T-helper 2 cell (primary cell): Measurements from ENCODE around the gene CST7.
"Not testable (repeated sequence)": the region's sequence is repeated elsewhere in the genome, so short reads cannot be mapped to it uniquely, and the experiment has no call there.

Experiments used
- DNase-seq, 5 experiments: peaks; one replicate each; pipeline versions ENCODE4 v3.0.0 to v3.0.0-alpha.2; 2012 to 2022
- total RNA-seq, 2 donors: gene quantifications; one replicate each; lab custom pipeline; 2026; lab: John Stamatoyannopoulos, UW

Gene CST7
- total RNA-seq: 5.3 to 13.3 reads per million in 2 donors

GRCh38 chr20:24948939-24949679, at the start of gene CST7:
Gene CST7 (plus strand): TSS chr20:24949269. CDS start chr20:24949506, 237 bp downstream.
- peak in 4 of 5 experiments; percentile 62 to 98 (median 82) for DNase-seq

GRCh38 chr20:24906806-24907205, 42.3 kb upstream of the CST7 start:
- DNase-seq: no peak

- DNase-seq: no peak
Measured at GRCh38 chr20:24908642-24909041, 40.4 kb upstream of the CST7 start.

GRCh38 chr20:24909086-24909780, 39.8 kb upstream of the CST7 start:
- no peak for DNase-seq

- no peak for DNase-seq
Measured at GRCh38 chr20:24909861-24910260, 39.2 kb upstream of the CST7 start.

- DNase-seq: no peak
Measured at GRCh38 chr20:24910461-24910860, 38.6 kb upstream of the CST7 start.

GRCh38 chr20:24911461-24911860, 37.6 kb upstream of the CST7 start:
- DNase-seq: no peak

GRCh38 chr20:24912397-24913075, 36.5 kb upstream of the CST7 start:
- no peak for DNase-seq

GRCh38 chr20:24913076-24913628, 35.9 kb upstream of the CST7 start:
- no peak for DNase-seq

- DNase-seq: no peak
Measured at GRCh38 chr20:24914388-24915241, 34.5 kb upstream of the CST7 start.

GRCh38 chr20:24915440-24915839, 33.6 kb upstream of the CST7 start:
- DNase-seq: no peak

- no peak for DNase-seq
Measured at GRCh38 chr20:24915892-24916291, 33.2 kb upstream of the CST7 start.

GRCh38 chr20:24916412-24916811, 32.7 kb upstream of the CST7 start:
- DNase-seq: no peak

- no peak for DNase-seq
Measured at GRCh38 chr20:24917056-24917455, 32.0 kb upstream of the CST7 start.

GRCh38 chr20:24917797-24918578, 31.1 kb upstream of the CST7 start:
- DNase-seq: peak in 4 of 5 experiments; percentile 9 to 68 (median 22)

GRCh38 chr20:24918579-24919566, 30.2 kb upstream of the CST7 start:
- DNase-seq: no peak

GRCh38 chr20:24919665-24920064, 29.4 kb upstream of the CST7 start:
- not testable (repeated sequence) for DNase-seq

- not testable (repeated sequence) for DNase-seq
Measured at GRCh38 chr20:24920706-24921105, 28.4 kb upstream of the CST7 start.

- DNase-seq: not testable (repeated sequence)
Measured at GRCh38 chr20:24929259-24929658, 19.8 kb upstream of the CST7 start.
